Uterus (tissue), 4 donors: ENCODE results near the gene KIAA0825. TPM values are rescaled to one million over a fixed set of nuclear protein-coding genes. Genes with fewer than 3 reads are reported as not detected.

Source experiments
- DNase-seq, 2 donors: peaks; one replicate each; pipeline ENCODE4 v3.0.0-alpha.2; 2019 to 2020
- H3K27ac ChIP-seq, 2 donors: fragments of 200-600 bp; sonication (generic); 1 replicate in 1 of 2; 2 replicates in 1 of 2; pipeline ENCODE4 v1.5.1; 2016 to 2018
- H3K27me3 ChIP-seq, 2 donors: fragments of 200-600 bp; sonication (generic); one replicate each; pipeline ENCODE4 v1.5.1; 2018 to 2019; ENCODE audit warnings: control low read depth in 1 of 2
- H3K36me3 ChIP-seq, 2 donors: fragments of 200-600 bp; sonication (generic); one replicate each; pipeline ENCODE4 v1.5.1; 2019; ENCODE audit warnings: control low read depth in 1 of 2
- H3K4me1 ChIP-seq, 2 donors: fragments of 200-600 bp; sonication (generic); one replicate each; pipeline ENCODE4 v1.5.1; 2018 to 2019; ENCODE audit warnings: control low read depth in 1 of 2
- H3K4me3 ChIP-seq, 2 donors: fragments of 200-600 bp; sonication (generic); 1 replicate in 1 of 2; 2 replicates in 1 of 2; pipeline ENCODE4 v1.5.1; 2018 to 2019; ENCODE audit warnings: mild to moderate bottlenecking in 1 of 2
- H3K9me3 ChIP-seq, 2 donors: fragments of 200-600 bp; sonication (generic); one replicate each; pipeline ENCODE4 v1.5.1; 2019; ENCODE audit warnings: control low read depth in 1 of 2
- POLR2A ChIP-seq, 2 donors: fragments of 450-650 bp; IDR thresholded peaks; one replicate each; pipeline ENCODE4 v1.6.1; 2016; ENCODE audit warnings: antibody characterized with exemption in 2 of 2, mild to moderate bottlenecking in 1 of 2, moderate library complexity in 1 of 2
- intact Hi-C: fragments of 100-400 bp; cut with DNase I; formaldehyde crosslinking; loops from one replicate; pipeline ENCODE4 v1.15.1; 2023; ENCODE audit warnings: low total_unique reads
- total RNA-seq, 4 donors: library from RNA; depleted of rRNA in 3 of 4; stranded (reverse); fragments of >200 nt in 3 of 4; gene quantifications; one replicate each; pipeline versions ENCODE4 v1.1.0 to v1.2.4, GENCODE V29; 2014 to 2023
- TF ChIP-seq, protein P1 (sequence below), 4 experiments: fragments of 200-600 bp in 2 of 4; fragments of 450-650 bp in 2 of 4; sonication (generic) in 2 of 4; IDR thresholded peaks; one replicate each; pipeline ENCODE4 v1.5.1; 2016 to 2019; ENCODE audit warnings: antibody characterized with exemption in 4 of 4, mild to moderate bottlenecking in 2 of 4, moderate library complexity in 1 of 4
- donor health status: DM: yes; HTN: yes; CAD: no.

The KIAA0825 gene
- total RNA-seq, 4 donors from 2014 or later: 1.5 to 34.6 (median 4.5) TPM

- Histone ChIP-seq H3K4me3 (no peak overlapping the region), H3K27me3 (no peaks in the 10 kb centered on the region), H3K9me3 (no peaks in the 10 kb centered on the region), H3K27ac (no peak overlapping the region), H3K36me3 (no peaks in the 10 kb centered on the region), H3K4me1 (no peaks in the 10 kb centered on the region)
- intact Hi-C loops: no loop called here
- no peak for TF ChIP-seq POLR2A (IDR thresholded peaks at IDR 0.05)
- TF ChIP-seq, protein P1, sequence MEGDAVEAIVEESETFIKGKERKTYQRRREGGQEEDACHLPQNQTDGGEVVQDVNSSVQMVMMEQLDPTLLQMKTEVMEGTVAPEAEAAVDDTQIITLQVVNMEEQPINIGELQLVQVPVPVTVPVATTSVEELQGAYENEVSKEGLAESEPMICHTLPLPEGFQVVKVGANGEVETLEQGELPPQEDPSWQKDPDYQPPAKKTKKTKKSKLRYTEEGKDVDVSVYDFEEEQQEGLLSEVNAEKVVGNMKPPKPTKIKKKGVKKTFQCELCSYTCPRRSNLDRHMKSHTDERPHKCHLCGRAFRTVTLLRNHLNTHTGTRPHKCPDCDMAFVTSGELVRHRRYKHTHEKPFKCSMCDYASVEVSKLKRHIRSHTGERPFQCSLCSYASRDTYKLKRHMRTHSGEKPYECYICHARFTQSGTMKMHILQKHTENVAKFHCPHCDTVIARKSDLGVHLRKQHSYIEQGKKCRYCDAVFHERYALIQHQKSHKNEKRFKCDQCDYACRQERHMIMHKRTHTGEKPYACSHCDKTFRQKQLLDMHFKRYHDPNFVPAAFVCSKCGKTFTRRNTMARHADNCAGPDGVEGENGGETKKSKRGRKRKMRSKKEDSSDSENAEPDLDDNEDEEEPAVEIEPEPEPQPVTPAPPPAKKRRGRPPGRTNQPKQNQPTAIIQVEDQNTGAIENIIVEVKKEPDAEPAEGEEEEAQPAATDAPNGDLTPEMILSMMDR (IDR thresholded peaks at IDR 0.05): no peak
- DNase-seq: no peak
Measured at GRCh38 chr5:94388773-94389514, 229.5 kb downstream of the KIAA0825 start.

DNA sequence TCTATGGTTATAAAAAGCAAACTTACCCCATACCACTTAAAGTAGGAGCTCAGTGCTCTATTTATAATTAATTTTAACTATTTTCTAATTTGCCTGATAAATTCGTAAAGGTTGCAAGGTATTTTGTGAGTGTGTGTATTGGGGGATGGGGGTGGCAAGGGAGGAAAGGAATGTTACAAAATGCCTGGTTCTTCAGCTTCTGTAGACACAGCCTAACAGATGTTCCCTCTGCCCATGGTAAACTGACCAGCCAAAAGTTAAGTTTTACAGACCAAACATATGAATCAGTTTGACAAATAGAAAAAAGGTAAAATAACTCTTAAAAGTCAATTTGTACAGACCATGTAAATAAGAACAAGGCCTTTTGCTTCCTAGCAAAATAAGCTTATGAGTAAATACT, 232.6 kb downstream of the KIAA0825 start:
- no peak overlapping the region for H3K4me3 ChIP-seq
- TF ChIP-seq, protein P1 (IDR thresholded peaks at IDR 0.05): no peak
- no peak for TF ChIP-seq POLR2A (IDR thresholded peaks at IDR 0.05)
- no peaks in the 10 kb centered on the region for H3K9me3 ChIP-seq
- H3K36me3 ChIP-seq: no peaks in the 10 kb centered on the region
- no peak for DNase-seq
- H3K4me1 ChIP-seq: no peaks in the 10 kb centered on the region
- no peak overlapping the region for H3K27ac ChIP-seq
- intact Hi-C loops: no loop called here
- H3K27me3 ChIP-seq: no peaks in the 10 kb centered on the region

DNA sequence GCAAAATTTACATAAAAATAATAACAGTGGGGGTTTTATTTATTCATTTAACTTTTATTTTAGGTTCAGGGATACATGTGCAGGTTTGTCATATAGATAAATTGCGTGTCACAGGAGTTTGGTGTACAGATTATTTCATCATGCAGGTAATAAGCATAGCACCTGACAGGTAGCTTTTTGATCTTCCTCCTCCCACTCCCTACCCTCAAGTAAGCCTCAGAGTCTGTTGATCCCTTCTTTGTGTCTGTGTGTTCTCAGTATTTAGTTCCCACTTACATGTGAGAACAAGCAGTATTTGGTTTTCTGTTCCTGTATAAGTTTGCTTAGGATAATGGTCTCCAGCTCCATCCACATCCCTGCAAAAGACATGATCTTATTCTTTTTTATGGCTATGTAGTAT, 240.3 kb downstream of the KIAA0825 start:
- H3K4me1 ChIP-seq: no peaks in the 10 kb centered on the region
- no peak overlapping the region for H3K4me3 ChIP-seq
- no peaks in the 10 kb centered on the region for H3K9me3 ChIP-seq
- no peak for TF ChIP-seq POLR2A (IDR thresholded peaks at IDR 0.05)
- TF ChIP-seq, protein P1 (IDR thresholded peaks at IDR 0.05): no peak
- no peak for DNase-seq
- no peaks in the 10 kb centered on the region for H3K27me3 ChIP-seq
- no peaks in the 10 kb centered on the region for H3K36me3 ChIP-seq
- intact Hi-C loops: no loop called here
- no peak overlapping the region for H3K27ac ChIP-seq

DNA sequence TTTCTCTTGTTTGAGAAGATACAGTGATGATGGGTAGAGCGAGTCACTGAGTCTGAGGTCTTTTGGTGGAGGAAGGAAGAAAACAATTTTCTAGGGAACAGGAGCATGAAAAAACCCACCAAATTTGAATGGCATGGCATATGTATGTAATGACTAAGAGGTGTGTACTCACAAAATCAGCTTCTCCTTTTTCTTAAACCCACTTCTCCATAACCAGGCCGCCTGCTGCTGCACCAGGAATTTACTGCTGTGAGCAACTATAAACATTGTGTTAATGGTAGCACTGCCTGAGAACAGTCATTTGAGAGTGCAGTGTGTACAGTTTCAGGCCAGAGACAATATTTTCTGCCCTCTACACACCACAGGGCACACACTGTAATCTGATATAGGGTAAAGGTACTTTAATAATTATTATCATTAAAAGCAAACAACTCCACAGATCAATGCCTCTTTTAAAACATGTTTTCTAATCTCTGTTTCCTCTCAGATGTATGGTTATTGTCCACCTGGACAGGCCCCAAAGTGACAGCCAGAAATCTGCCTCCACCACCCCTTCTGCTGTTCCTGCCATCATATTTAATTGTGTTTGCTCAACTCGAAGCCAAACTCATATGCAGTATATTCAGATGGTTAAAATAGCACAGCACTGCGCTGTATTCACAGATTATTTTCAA, 241.6 kb downstream of the KIAA0825 start:
- H3K9me3 ChIP-seq: no peaks in the 10 kb centered on the region
- no peaks in the 10 kb centered on the region for H3K36me3 ChIP-seq
- DNase-seq: no peak
- TF ChIP-seq, protein P1 (IDR thresholded peaks at IDR 0.05): no peak
- TF ChIP-seq POLR2A (IDR thresholded peaks at IDR 0.05): no peak
- no peak overlapping the region for H3K4me3 ChIP-seq
- H3K4me1 ChIP-seq: no peaks in the 10 kb centered on the region
- no peaks in the 10 kb centered on the region for H3K27me3 ChIP-seq
- H3K27ac ChIP-seq: no peak overlapping the region
- intact Hi-C loops: no loop called here

DNA sequence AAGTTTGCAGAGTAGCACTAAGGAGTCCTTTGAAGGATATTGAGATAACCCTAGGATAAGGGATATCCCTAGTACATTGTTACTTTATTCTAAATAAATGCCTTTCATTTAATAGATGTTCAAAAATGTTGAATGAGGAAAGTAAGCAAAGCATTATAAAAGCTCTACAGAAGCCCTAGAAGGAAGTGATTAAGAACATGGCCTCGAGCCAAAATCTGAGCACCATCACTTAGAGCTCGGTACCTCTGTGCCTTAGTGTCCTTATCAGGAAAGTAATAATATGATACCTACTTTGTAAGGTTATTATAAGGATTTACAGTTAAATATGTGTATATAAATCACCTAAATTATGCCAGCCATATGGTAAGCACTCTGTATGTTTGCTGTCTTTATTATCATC, 242.6 kb downstream of the KIAA0825 start:
- intact Hi-C loops: no loop called here
- no peaks in the 10 kb centered on the region for H3K4me1 ChIP-seq

More for the DNA sequence above, 242.6 kb downstream of the KIAA0825 start:
- no peak for TF ChIP-seq POLR2A (IDR thresholded peaks at IDR 0.05)
- TF ChIP-seq, protein P1 (IDR thresholded peaks at IDR 0.05): no peak
- Histone ChIP-seq H3K36me3 (no peaks in the 10 kb centered on the region), H3K4me3 (no peak overlapping the region), H3K9me3 (no peaks in the 10 kb centered on the region), H3K27me3 (no peaks in the 10 kb centered on the region), H3K27ac (no peak overlapping the region)
- no peak for DNase-seq
